Measurements from ENCODE around the gene MRPL9. TPM values are rescaled to one million over a fixed set of nuclear protein-coding genes. Genes with fewer than 3 reads are reported as not detected.
A peak's percentile ranks its signal among the peaks of the same experiment; 100 is the strongest.

MRPL9 gene
- total RNA-seq, 1 donor = 78.4 TPM

DNA sequence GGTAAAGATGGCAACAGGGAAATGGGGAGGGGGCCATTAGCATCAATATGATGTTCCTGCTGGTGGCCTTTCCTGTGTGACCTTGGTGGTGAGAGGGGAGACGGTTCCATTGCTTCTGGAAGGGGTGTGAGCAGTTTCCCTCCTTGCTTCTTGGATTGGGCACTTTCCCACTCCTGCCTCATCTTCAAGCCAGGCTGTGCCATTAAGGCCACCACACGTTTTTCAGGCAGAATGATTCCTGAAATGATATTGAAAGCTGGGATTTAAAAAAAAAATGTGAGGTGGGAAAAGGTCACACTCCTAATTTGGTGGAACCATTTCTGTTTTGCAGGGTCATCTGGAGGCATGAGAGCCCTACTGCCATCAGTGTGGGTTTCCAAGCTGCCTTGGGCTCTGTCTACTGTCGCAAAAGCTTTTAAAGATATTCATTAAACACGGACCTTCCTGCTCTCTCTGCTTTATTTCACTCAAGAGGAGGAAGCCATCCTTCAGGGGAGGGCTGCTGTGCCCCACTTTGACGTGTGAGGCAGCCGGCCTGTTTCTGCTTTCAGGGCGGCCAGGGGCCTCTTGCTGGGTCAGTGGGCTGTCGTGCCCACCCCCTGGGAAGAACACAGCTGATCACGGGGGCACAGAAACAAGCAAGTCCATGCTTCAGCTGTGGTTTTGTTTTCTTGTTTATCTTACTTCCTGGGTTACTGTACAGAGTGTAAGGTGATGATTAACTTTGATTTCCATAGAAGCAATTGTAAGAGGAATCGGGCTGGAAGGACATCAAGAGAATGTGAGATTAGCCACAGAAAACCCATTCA is 33.9 kb downstream of the MRPL9 start:
- Histone ChIP-seq H3K4me1 (ENCODE audit: insufficient read depth, low read length) (no peaks in the 10 kb centered on the region), H3K9me3 (ENCODE audit: low read depth, low read length) (no peaks in the 10 kb centered on the region), H3K27me3 (ENCODE audit: insufficient read depth, low read length) (peaks cover 17% of the 10 kb centered on the region), H3K4me3 (ENCODE audit: low read length) (no peak overlapping the region)

DNA sequence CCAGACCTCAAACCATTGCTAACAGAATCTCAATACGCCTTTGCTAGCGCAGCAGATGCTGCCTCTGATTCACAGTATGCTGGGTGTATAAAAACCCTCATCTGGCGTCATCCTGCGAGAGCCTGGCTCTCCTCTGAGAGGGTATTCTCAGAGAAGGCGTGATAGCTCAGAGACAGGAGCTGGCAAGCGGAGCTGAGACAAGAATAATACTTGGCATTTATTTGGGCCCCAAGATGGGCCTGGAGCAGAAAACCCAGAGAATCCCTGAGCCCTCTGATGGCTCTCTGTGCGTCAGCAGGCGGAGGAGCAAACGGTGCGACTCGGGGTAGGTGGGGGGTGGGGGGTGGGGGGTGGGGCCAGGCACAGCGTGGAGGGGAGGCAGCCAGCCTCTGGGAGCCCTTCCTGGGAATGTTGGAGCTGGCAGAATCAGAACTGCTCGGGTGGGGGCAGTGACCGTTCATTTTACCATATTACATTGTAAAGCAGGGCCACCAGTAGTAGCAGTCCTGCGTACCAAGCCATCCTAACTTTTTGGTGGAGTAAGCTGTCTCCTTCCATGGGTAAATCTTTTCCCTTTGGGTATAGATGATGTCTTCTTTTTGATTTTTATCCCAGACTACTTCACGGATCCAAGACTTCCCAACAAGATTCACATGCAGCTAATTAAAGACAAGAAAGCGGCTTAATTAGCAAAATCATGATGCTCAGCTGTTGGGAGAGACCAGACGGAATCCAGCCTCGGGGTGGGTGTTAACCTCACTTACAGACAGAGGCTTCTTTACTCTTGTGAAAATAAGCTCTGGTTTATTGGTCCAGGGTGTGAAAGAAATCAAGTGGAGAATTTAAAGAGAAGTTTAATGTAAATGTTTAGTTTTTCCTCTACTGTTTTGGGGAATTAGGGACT is 34.9 kb downstream of the MRPL9 start:
- Histone ChIP-seq H3K9me3 (ENCODE audit: low read depth, low read length) (no peaks in the 10 kb centered on the region), H3K4me1 (ENCODE audit: insufficient read depth, low read length) (no peaks in the 10 kb centered on the region), H3K27me3 (ENCODE audit: insufficient read depth, low read length) (peaks cover 23% of the 10 kb centered on the region), H3K4me3 (ENCODE audit: low read length) (no peak overlapping the region)

DNA sequence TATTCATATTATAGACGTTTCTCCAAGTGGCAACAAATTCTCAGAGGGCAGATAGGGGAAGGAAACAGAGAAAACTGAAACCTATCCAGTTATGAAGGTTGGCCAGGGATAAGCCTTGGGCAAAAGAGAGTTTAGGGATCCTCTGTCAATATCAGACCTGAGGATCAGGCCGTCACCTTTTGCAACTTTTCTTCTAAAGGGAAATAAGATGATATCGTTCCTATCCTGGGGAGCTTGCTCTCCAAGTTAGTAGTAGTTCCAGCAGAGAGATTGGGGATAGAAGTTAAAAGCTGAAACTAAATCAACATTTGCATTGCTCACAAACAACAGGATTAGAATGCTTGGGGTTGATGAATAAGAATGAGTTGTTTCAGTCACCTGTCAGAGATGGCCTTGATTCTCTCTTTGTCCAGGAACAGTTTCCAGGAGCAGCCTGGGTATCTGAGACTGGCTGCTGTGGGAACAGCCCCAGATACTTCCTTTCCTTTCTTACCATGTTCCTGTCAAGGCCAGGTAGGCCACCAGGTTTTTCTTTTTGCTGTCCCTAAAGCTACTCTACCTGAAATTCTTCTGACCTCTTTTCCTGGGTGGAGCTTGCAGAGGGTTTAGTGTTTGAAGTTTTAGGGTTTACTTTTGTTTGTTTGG is 39.4 kb downstream of the MRPL9 start:
- Histone ChIP-seq H3K4me1 (ENCODE audit: insufficient read depth, low read length) (peaks cover 21% of the 10 kb centered on the region), H3K4me3 (ENCODE audit: low read length) (no peak overlapping the region), H3K27me3 (ENCODE audit: insufficient read depth, low read length) (peaks cover 50% of the 10 kb centered on the region), H3K9me3 (ENCODE audit: low read depth, low read length) (no peaks in the 10 kb centered on the region)

DNA sequence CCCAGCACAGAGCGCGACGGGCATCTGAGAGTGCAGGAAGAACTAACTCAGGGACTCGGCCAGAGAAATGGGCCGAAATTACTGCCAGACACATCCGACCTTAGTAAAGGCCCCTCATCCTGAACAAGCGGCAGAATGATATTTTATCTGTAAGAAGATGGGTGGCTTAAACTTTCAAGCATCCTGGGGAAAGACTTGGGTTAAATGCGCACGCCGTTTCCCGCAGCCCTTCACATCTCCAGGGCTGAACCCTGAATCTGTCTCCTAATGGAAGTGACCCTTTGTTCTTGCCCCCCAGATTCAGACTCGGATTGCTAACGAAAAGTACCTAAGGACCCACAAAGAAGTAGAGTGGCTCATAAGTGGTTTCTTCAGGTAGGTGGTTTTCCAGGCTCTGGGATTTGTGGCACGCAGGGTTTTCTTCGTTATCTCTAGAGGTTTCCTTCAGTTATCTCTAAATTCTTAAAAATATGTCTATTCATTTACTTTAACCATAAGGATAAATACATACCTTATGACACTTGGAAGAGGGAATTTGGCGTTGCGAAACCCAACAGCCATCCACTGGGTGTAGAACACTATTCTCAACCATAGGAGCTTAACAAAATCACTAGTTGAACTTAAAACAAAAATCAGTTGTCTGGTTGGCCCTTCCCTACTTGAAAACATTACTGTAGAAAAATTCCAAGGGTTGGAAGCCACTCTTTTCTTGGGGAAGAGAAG is 41.3 kb downstream of the MRPL9 start:
- H3K27me3 ChIP-seq (ENCODE audit: insufficient read depth, low read length) = peaks cover 66% of the 10 kb centered on the region
- H3K4me1 ChIP-seq (ENCODE audit: insufficient read depth, low read length) = peaks cover 24% of the 10 kb centered on the region
- no peaks in the 10 kb centered on the region for H3K9me3 ChIP-seq (ENCODE audit: low read depth, low read length)
- H3K4me3 ChIP-seq (ENCODE audit: low read length) = peak overlapping the region; percentile 30

DNA sequence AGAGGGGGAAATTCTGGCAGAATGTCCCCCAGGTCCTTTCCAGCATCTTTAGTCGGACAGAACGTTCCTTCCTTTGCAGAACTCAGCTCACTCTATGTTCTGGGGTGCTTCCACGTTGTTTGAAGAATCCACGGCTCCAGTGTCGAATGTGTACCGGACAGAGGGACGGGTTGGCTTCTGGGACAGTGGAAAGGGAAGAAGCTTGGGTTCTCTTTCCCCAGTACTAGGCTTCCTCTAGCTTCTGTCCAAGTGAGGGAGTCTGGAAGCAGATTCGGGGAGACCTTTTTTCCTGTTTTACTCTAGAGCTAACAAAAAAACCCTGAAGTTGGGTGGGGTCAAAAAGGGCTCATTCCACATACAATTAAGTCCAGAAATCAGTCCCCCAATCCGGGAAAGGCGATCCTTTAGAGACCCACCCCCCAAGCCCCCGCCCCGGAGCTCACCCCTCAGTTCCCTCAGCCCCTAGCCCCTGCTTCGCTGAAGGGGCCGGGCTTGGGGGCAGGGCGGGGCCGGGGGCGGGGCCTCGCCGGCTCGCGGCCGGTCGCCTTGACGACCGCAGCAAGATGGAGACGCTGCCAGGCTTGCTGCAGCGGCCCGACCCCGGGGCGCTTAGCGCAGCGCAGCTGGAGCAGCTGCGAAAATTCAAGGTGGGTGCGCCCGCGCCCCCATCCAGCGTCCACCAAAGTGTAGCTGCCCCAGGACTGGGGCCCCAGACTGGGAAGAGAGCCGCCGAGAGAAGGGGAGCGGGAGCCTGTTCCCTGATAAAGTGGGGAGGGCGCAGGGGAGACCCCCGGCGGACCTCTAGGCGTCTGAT is 42.1 kb downstream of the MRPL9 start, which contains the start of gene RIIAD1:
Gene RIIAD1, plus strand, starts transcription at position 549 of the 814 bp plus-strand sequence. Its CDS starts 15 bp downstream, at position 564.
- H3K27me3 ChIP-seq (ENCODE audit: insufficient read depth, low read length) = peaks cover 68% of the 10 kb centered on the region
- peak within 1 kb of the TSS; percentile 38 for H3K4me3 ChIP-seq (ENCODE audit: low read length)
- H3K9me3 ChIP-seq (ENCODE audit: low read depth, low read length) = no peaks in the 10 kb centered on the region
- peaks cover 26% of the 10 kb centered on the region for H3K4me1 ChIP-seq (ENCODE audit: insufficient read depth, low read length)

DNA sequence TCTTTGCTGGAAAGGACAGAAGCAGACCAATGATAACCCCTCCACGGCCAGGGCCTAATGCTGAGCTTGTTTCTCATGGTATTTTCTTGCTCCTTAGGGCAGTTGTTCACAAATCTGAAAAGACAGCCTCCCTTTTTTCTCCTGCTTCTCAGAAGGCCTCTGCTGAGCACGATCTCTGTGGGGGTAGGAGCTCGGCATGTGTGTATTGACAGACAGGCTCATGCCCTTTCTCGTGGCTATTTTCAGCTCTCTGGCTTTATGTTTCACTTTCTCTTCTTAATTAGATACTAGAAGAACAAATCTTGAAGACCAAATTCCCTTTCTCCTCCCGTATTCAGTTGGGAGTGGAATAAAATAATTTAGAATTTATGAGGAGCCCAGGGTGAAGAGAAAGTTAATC is 42.7 kb downstream of the MRPL9 start:
- Histone ChIP-seq H3K9me3 (ENCODE audit: low read depth, low read length) (no peaks in the 10 kb centered on the region), H3K4me1 (ENCODE audit: insufficient read depth, low read length) (peaks cover 26% of the 10 kb centered on the region), H3K27me3 (ENCODE audit: insufficient read depth, low read length) (peaks cover 70% of the 10 kb centered on the region), H3K4me3 (ENCODE audit: low read length) (peak overlapping the region; percentile 38)

DNA sequence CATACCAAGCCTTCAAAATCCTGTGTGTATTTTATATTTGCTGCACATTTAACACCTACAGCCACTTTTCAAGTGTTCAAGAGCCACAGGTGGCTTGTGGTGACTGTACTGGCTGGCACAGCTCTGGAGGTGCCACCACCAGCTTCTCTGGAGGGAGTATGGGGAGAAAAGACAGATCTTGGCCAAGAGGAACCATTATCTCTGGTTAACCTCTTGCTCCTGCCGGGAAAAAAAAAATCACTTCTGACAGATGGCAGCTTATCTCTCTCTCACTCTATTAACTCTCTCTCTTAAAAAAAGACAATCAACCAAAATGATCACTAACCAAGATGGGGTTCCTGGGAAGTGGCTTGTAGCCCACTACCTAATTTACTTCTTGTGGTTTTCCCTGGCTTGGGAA is 43.2 kb downstream of the MRPL9 start:
- Histone ChIP-seq H3K4me1 (ENCODE audit: insufficient read depth, low read length) (peaks cover 26% of the 10 kb centered on the region), H3K9me3 (ENCODE audit: low read depth, low read length) (no peaks in the 10 kb centered on the region), H3K27me3 (ENCODE audit: insufficient read depth, low read length) (peaks cover 72% of the 10 kb centered on the region), H3K4me3 (ENCODE audit: low read length) (no peak overlapping the region)

DNA sequence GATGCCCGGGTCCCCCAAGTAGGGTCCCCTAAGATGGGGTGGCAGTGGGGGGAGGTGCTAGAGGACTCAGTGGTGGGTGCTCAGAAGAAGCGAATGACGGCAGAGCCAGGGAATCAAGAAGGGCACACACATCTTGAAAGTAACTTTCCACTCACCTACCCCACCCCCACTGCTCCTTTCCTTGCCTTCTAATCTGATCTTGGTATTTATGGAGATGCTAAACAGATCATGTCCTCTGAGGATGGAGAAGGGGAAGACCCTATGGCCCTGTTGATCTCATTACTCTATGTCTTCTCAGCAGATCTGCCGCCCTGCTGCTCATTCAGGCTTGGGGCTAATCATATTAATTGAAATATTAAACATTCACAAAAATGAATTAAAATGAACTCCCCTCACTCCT is 44.6 kb downstream of the MRPL9 start:
- Histone ChIP-seq H3K4me1 (ENCODE audit: insufficient read depth, low read length) (peaks cover 26% of the 10 kb centered on the region), H3K27me3 (ENCODE audit: insufficient read depth, low read length) (peaks cover 64% of the 10 kb centered on the region), H3K4me3 (ENCODE audit: low read length) (no peak overlapping the region), H3K9me3 (ENCODE audit: low read depth, low read length) (no peaks in the 10 kb centered on the region)

DNA sequence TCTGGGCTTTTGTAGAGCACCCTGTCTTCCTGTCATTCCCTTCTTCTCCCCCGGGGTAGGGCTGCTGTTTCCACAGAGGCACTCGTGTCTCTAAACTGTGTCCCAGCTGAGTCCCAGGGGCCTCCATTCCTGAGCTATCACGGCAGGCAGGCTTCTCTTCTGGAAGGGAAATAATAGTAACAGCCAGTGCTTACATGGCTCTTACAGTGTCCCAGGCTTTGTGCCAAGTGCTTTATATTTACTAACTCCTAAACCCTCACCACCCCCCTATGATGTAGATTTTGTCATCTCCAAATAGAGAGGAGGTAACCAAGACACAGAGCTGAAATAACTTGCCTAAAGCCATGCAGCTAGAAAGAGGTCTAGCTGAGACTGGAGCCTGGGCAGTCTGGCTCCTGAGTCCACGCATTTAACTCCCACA is 45.3 kb downstream of the MRPL9 start:
- no peaks in the 10 kb centered on the region for H3K9me3 ChIP-seq (ENCODE audit: low read depth, low read length)
- H3K4me3 ChIP-seq (ENCODE audit: low read length) = no peak overlapping the region
- peaks cover 58% of the 10 kb centered on the region for H3K27me3 ChIP-seq (ENCODE audit: insufficient read depth, low read length)
- peaks cover 26% of the 10 kb centered on the region for H3K4me1 ChIP-seq (ENCODE audit: insufficient read depth, low read length)

DNA sequence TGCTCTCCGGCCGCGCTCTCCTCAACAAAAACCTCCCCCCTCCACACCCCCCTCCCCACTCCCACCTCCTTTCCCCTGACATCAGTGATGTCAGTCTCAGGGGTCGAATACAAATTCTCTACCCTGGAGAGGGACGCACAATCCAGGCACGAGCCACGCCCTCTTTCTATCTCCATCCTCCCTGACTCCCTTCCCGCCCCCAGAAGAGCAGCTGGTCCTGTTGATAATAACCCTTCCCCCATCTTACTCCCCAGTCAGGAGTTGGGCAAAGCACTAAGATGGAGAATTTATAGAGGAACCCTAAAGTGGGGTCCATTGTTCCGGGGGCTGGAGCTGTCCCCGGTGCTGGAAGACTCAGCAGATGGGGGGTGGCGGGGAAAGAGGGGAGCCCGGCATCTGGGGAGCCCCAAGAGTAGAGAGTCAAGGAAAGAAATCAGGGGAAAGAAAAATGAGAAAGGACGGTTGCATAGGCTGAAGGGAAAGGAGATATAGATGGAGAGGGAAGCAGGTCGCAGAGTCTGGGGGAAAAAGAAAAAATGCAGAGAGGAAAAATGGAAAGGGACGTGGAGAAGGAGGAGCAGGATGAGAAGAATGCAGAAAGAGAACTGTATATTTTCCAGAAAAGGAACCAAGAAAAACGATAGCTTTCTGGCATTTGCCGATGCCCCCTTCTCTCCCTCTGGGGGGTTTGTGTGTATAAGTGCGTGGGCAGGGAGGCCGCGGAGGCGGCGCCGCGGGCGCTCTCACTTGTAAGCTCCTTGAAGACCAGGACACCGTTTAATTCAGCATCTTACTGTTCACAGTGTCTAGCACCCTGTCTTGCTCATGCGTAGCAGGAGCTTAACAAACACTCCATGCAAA is 46.3 kb downstream of the MRPL9 start, which contains the start of gene CELF3:
Gene CELF3, minus strand, starts transcription at position 33 of the 861 bp plus-strand sequence. CDS start 783 bp downstream, outside the sequence.
- H3K4me3 ChIP-seq (ENCODE audit: low read length) = no peak within 1 kb of the TSS
- peaks cover 22% of the 10 kb centered on the region for H3K4me1 ChIP-seq (ENCODE audit: insufficient read depth, low read length)
- H3K27me3 ChIP-seq (ENCODE audit: insufficient read depth, low read length) = peaks cover 48% of the 10 kb centered on the region
- no peaks in the 10 kb centered on the region for H3K9me3 ChIP-seq (ENCODE audit: low read depth, low read length)

DNA sequence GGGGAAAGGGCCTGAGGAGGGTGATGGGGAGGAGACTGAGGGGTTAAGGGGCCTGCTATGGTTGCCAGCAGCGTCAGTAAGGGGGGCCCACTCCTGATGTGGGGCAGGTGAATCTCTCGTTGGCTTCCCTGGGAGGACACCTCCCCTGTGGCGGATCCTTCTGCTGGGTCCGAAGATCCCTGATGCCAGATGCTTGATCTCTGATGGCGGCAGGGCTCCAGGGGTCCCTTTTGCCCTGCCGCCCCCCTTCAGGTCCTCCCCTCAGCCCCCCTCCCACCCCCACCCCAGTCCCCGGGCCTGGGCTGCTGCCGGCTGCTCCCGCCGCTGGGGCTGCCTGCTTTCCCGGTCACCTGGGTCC is 46.9 kb downstream of the MRPL9 start:
- Histone ChIP-seq H3K27me3 (ENCODE audit: insufficient read depth, low read length) (peaks cover 46% of the 10 kb centered on the region), H3K4me3 (ENCODE audit: low read length) (no peak overlapping the region)

DNA sequence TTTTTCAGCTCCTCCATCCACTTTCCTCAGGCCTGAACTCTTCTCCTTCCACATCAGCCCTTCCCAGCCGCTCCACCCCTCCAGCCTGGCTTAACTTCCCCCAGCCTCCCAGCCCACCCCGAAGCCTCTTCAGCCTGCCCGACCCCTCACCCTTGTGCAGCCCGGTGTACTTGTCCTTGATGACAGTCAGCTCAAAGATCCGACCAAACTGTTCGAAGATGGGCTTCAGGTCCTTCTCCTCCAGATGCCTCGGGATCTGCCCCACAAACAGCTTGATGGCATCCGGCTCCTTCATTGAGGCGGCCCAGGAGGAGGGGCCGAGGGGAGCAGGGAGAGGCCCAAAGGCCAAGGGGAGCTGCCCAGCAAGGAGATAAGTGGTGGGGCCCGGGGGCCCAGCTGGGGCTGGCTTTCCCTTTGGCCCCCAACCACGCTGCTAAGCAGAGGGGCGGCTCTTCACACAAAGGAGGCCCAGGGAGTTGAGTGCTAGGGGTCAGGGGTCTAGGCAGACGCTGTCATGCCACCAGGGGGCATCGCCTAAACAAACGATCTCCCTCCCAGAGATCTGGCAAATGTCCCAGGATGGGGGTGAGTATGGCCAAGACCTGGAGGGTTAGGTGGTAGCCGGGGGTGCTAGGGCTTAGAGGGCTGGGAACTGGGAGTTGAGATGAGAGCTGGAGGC is 47.4 kb downstream of the MRPL9 start:
- Histone ChIP-seq H3K4me1 (ENCODE audit: insufficient read depth, low read length) (peaks cover 13% of the 10 kb centered on the region), H3K9me3 (ENCODE audit: low read depth, low read length) (no peaks in the 10 kb centered on the region), H3K4me3 (ENCODE audit: low read length) (no peak overlapping the region), H3K27me3 (ENCODE audit: insufficient read depth, low read length) (peaks cover 46% of the 10 kb centered on the region)

More for the DNA sequence above, 46.9 kb downstream of the MRPL9 start:
- Histone ChIP-seq H3K9me3 (ENCODE audit: low read depth, low read length) (no peaks in the 10 kb centered on the region), H3K4me1 (ENCODE audit: insufficient read depth, low read length) (peaks cover 16% of the 10 kb centered on the region)
